ENCODE measurements around the gene TSPAN5.
A peak's percentile ranks its signal among the peaks of the same experiment; 100 is the strongest.
"Not testable (repeated sequence)": the region's sequence is repeated elsewhere in the genome, so short reads cannot be mapped to it uniquely, and the experiment has no call there.

Gene TSPAN5

GRCh38 chr4:98658287-98659105 is at the start of gene TSPAN5:
Gene TSPAN5 (minus strand): TSS chr4:98658611.
- in situ Hi-C loops (cut with MboI; ENCODE audit: low sequenced_read_pairs, unreplicated experiment) = no loop called here
- TF ChIP-seq CTCF (IDR thresholded peaks at IDR 0.05; ENCODE audit: borderline replicate concordance, control extremely low read depth, extremely low read depth, insufficient read depth, missing control alignments) = no peak
- peak; percentile 84 for DNase-seq (ENCODE audit: low spot score)

GRCh38 chr4:98706935-98707334 is 48.5 kb upstream of the TSPAN5 start:
- DNase-seq (ENCODE audit: low spot score) = no peak
- no peak for TF ChIP-seq CTCF (IDR thresholded peaks at IDR 0.05; ENCODE audit: borderline replicate concordance, control extremely low read depth, extremely low read depth, insufficient read depth, missing control alignments)
- in situ Hi-C loops (cut with MboI; ENCODE audit: low sequenced_read_pairs, unreplicated experiment) = no loop called here

- TF ChIP-seq CTCF (IDR thresholded peaks at IDR 0.05; ENCODE audit: borderline replicate concordance, control extremely low read depth, extremely low read depth, insufficient read depth, missing control alignments) = no peak
- DNase-seq (ENCODE audit: low spot score) = no peak
- in situ Hi-C loops (cut with MboI; ENCODE audit: low sequenced_read_pairs, unreplicated experiment) = no loop called here
Observed at GRCh38 chr4:98706200-98706813, 47.9 kb upstream of the TSPAN5 start.

- in situ Hi-C loops (cut with MboI; ENCODE audit: low sequenced_read_pairs, unreplicated experiment); DNase-seq (ENCODE audit: low spot score): not testable (repeated sequence)
Observed at GRCh38 chr4:98705586-98705985, 47.2 kb upstream of the TSPAN5 start.

GRCh38 chr4:98700656-98701055 is 42.2 kb upstream of the TSPAN5 start:
- in situ Hi-C loops (cut with MboI; ENCODE audit: low sequenced_read_pairs, unreplicated experiment) = no loop called here
- no peak for TF ChIP-seq CTCF (IDR thresholded peaks at IDR 0.05; ENCODE audit: borderline replicate concordance, control extremely low read depth, extremely low read depth, insufficient read depth, missing control alignments)
- DNase-seq (ENCODE audit: low spot score) = no peak

- no peak for TF ChIP-seq CTCF (IDR thresholded peaks at IDR 0.05; ENCODE audit: borderline replicate concordance, control extremely low read depth, extremely low read depth, insufficient read depth, missing control alignments)
- no peak for DNase-seq (ENCODE audit: low spot score)
- in situ Hi-C loops (cut with MboI; ENCODE audit: low sequenced_read_pairs, unreplicated experiment) = no loop called here
Observed at GRCh38 chr4:98694076-98694475, 35.7 kb upstream of the TSPAN5 start.

- DNase-seq (ENCODE audit: low spot score) = no peak
- TF ChIP-seq CTCF (IDR thresholded peaks at IDR 0.05; ENCODE audit: borderline replicate concordance, control extremely low read depth, extremely low read depth, insufficient read depth, missing control alignments) = no peak
- in situ Hi-C loops (cut with MboI; ENCODE audit: low sequenced_read_pairs, unreplicated experiment) = no loop called here
Observed at GRCh38 chr4:98692411-98692810, 34.0 kb upstream of the TSPAN5 start.
